Stimulated activated CD8-positive, alpha-beta memory T cell treated with anti-CD3 and anti-CD28 coated beads, Interleukin-4, amount 100 ng/mL, for 4 hours (primary cell): ENCODE measurements around the gene MTUS2.

Experiments
- DNase-seq, 2 donors: peaks; one replicate each; pipeline ENCODE4 v3.0.0-alpha.2; 2020; ENCODE audit warnings: low read depth in 2 of 2, low spot score in 1 of 2

Gene MTUS2

DNA sequence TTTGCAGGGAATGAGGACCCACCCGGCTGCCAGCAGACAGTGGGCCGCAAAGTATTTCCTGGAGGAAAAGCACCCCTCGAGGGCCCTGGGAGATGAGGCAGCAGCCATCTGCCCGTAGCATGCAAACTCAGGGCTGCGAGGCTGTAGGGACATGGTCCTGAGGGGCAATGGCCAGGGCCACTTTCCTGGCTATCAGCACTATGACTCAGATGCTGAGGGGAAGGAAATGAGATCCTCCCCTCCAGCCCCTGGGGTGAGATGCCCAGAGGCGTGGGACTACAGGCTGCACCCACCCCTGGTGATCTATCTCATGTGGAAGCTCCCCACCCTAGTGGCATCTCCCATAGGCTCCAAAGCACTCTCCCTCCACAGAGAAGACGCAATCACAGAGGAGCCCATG, 695.2 kb downstream of the MTUS2 start:
- no peak for DNase-seq

GRCh38 chr13:29516012-29516411, 695.9 kb downstream of the MTUS2 start:
- no peak for DNase-seq

GRCh38 chr13:29516880-29517279, 696.7 kb downstream of the MTUS2 start:
- DNase-seq = no peak

DNA sequence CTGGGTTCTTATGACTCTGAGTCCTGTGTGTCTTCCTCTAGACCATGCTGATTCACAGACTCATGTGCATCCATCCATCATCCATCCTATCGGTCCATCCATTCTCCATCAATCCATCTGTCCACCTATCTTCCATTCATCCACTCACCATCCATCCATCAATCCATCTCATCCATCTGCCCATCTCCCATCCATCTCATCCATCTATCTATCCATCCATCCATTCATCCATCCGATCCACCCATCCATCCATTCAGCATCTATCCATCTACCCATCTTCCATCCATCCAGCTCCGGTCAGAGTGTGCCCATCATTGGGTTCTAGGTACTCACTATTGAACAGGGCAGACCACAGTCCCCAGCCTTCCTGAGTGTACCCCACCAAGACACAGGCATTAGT, 699.8 kb downstream of the MTUS2 start:
- no peak for DNase-seq

- no peak for DNase-seq
Observed at GRCh38 chr13:29520671-29521070, 700.5 kb downstream of the MTUS2 start.

GRCh38 chr13:29521336-29521735, 701.2 kb downstream of the MTUS2 start:
- no peak for DNase-seq

DNA sequence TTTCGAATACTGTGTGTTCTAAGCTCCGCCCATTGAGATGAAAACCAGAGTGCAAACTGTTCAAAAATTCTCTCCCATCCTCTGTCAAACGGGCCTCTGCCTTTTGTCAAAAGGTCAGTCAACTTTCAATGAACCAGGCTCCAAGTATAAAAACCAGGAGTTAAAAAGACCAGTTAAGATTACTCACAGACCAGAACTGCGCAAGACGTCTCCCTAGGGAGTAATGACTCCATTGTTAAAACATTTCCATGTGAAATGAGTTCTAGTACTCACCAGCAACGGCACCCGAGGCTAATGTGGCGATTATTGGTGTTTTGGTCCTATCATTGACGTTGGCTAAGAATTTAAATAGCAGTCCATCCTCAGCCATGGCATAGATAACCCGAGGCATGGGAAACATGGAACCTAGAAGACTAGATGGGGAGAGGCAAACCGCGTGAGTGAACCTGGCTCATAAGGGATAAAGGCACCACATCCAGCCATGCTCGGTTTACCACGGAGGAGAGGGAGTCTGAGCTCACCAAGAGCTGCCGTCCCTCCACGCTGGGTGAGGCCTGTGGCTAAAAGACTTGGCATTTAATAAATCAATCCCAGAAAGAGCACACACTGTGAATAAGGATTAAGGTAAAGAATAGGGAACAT, 702.0 kb downstream of the MTUS2 start:
- DNase-seq = no peak

DNA sequence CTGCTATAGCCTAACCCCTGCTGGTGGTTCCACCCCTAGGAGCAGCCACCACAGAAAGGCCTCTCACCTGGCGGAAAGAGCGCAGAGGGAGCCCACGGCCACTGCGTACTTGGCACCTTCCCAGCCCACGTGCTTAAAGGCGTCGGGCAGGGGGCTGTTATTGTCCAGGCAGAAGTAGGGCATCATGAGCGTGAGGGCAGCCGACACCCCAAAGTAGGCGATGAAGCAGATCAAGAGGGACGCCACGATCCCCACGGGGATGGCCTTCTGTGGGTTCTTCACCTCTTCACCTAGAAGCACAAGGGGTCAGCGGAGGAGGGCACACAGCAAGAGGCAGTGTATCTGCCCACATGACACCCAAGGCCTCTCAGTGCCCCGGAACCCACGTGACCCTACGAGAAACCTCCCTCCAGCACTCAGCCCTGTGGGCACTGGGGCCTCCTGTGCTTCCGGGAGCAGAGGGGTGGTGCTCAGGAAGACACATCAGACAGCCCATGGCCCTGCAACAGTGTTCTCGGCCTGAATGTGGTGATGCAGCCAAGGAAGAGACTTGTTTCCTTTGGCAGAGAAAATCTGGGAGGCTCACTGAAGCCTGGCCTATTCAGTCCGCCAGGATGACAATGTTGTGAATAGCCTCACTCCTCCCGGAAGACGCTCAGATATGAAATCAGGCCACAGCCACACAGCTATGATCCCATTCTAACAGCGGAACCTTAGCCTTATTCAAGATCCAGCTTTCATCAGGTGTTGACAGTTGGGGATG, 703.2 kb downstream of the MTUS2 start:
- DNase-seq = no peak

DNA sequence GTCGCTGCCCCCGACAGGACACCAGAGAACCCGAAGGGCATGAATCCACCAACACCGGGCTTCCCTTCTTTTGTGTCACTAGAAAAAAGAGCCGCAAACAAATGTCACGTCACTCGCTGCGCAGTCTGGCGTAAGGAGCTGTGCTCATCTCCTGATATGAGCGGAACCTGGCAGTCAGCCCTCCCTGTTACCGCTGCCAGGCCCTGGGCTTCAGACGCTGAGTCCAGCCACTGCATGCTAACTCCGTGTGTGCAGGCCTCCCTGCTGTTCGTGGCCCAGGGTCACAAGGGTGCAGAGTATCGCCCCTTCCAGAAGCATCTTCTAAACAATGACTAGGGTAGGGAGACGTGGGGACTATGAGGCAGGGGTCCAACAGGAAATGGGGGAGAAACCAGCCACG, 704.0 kb downstream of the MTUS2 start:
- no peak for DNase-seq

GRCh38 chr13:29524641-29525040, 704.5 kb downstream of the MTUS2 start:
- DNase-seq = no peak

GRCh38 chr13:29525757-29526156, 705.6 kb downstream of the MTUS2 start:
- no peak for DNase-seq

DNA sequence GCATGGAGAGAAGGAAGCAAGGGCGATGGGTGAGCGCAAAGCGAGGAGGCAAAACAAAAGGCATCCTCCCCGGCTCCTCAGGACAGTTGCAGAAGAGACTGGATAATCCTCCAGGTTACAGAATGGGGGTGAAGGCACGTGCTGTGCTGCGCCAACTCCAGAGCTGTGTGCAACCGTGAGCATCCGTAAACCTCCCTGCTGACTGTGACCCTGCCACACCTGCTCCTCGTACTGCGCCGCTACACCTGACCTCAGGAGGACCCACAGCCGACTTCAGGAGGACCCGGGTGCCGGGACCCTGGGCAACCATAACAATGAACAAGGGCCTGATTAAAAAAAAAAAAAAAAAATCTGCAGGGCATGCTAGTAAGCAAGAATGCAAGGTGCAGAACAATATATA, 706.6 kb downstream of the MTUS2 start:
- DNase-seq = no peak

DNA sequence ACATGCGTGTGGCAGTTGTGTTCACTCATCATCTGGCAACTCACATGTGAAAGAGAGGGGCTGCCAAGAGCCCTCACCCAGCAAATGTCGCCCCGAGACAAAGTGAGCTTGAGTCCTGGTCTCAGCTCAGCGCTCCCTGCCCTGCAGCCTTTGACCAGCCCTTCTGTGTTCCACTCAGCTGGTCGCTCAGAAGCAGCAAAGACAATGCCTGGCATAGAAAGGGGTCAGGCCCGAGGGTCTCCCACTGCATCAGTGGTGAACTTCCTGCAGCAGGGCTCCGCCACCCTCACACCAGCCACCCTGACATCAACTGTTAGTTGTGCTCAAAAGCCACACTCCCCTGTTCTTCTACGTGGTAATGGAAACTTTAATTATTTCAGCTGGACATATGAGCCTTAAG, 707.4 kb downstream of the MTUS2 start:
- DNase-seq = no peak

- no peak for DNase-seq
Observed at GRCh38 chr13:29527916-29528315, 707.8 kb downstream of the MTUS2 start.

GRCh38 chr13:29529754-29530153, 709.6 kb downstream of the MTUS2 start:
- DNase-seq = no peak

- no peak for DNase-seq
Observed at GRCh38 chr13:29530901-29531300, 710.8 kb downstream of the MTUS2 start.

DNA sequence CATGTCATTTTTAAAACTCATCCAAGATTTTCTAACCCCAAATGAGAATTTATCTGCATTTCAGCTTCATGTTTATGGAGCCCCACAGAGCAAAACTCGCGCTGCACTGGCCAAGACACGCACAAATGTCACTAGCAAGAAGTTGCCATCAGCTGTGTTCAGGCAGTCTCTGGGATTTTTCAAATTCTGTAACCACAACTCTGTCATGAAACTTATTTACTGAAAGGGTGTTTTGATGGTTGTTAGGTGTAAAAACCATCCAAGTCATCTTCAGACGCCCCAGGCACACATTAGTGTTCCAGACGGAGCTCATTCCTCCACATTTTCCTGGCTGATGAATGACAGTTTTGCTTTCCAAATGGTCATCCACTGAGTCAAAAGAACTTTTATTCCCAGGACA, 712.0 kb downstream of the MTUS2 start:
- no peak for DNase-seq

DNA sequence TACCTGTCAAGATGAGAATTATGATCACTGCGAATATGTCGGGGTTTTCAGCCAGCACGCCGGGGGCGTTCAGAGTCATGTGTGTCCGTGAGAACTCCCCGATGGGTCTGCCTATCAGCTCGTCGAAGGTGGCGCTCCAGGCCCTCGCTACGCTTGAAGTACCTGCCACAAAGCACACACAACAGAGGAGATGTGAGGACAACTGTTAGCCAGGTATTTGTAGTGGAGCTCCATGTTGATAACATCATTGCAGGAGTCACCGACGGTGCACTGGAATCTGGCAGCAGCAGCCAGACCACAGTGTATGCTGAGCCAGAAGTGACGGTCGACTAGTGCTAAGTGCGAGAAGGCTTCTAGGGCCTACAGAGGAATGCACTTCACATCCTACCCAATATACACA, 712.7 kb downstream of the MTUS2 start:
- no peak for DNase-seq

GRCh38 chr13:29534083-29534482, 713.9 kb downstream of the MTUS2 start:
- DNase-seq = no peak

DNA sequence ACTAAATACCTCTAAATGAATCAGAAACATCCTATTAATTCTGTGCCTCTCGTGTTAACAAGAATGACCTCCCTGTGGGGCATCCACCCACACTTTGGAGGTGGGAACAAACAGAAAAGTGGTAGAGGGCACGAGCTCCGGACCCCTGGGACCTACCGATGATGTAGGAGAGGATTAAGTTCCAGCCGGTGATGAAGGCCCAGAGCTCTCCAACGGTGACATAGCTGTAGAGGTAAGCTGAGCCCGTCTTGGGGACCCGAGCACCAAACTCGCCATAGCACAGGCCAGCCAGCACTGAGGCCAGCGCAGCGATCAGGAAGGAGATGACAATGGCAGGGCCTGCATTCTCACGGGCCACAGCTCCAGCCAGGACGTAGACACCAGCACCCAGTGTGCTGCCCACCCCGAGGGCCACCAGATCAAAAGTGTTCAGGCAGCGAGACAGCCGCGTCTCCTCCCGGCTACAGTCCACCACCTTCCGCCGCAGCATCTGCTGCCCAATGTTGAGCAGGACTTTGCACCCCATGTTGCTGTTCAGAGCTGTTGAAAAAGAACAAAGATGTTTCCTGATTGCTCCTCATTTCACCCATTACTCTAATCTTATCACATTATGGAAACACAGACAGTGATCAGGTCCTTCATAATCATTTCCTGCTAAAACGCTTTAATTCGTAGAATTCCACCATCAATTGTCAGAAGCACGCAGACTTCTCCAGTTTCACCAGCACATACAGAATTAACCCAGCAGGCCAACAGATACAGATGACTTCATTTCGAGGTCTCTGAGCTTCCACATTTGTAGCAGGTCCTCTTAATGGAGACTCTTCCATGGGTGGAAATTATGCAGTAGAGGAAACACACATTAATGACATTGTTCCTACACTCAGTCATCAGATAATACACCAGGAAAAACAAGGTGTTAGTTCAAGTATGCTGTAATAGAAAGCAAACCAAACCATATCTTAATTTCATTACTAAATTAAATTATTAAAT, 715.8 kb downstream of the MTUS2 start:
- no peak for DNase-seq

GRCh38 chr13:29536853-29537252, 716.7 kb downstream of the MTUS2 start:
- DNase-seq = no peak
